HG02642 (cell line): Measurements from ENCODE around the gene CA7.
A peak's percentile ranks its signal among the peaks of the same experiment; 100 is the strongest.
"Not testable (repeated sequence)": the region's sequence is repeated elsewhere in the genome, so short reads cannot be mapped to it uniquely, and the experiment has no call there.

ENCODE experiments used
- ATAC-seq: cut with Tn5 transposase; IDR thresholded peaks from one replicate; pipeline ENCODE4 v1.9.1; 2021; ENCODE audit warnings: mild to moderate bottlenecking; ENCODE audit not compliant: unreplicated experiment, poor library complexity

CA7 gene

DNA sequence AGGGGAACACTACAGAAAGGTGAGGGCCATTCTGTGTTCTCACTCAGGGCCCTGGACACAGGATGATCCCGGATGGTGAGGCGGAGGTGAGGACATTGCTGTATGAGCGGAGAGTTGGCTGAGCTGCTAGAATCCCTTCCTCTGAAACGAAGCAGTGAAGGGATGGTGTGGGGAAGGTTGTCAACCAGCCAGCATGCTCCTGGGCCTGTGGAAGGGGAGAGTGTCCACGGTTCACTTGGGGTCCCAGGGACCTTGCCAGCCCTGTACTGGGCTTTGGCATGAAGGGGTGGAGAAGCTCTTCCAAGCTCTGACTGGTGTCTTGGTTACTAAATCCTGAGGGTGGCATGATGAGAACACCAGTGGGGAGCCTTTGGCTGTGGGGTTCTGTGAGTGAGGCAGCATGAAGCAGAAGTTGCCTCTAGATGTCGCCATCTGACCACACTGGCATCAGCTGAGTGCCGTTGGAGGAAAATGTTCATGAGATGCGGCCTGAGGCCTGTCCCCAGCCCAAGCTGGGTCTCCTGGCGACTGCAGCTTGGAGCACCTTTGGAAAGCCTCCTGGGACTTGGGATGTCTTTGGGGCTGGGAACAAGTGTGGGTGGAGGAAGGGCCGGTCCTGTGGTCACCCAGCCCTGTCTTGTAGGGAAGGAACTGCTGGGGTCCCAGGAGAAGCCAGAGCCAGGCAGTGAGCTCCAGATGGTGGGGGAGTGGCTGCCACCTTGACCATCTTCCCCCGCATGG is 50.9 kb downstream of the CA7 start:
- peak; percentile 62 for ATAC-seq

DNA sequence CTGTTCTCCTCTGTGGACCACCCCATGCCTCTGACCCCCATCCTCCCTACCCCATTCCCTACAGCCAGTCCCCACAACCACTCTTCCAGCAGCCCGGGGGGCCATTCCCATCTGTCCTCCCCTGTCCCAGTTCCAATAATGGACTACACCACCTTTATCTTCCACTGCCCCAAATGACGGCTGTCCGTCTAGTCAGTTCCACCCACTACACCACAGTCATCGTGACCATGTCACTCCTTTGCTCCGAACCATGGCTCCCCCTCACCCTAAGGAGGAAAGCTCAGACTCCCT is 51.4 kb downstream of the CA7 start:
- ATAC-seq = no peak

DNA sequence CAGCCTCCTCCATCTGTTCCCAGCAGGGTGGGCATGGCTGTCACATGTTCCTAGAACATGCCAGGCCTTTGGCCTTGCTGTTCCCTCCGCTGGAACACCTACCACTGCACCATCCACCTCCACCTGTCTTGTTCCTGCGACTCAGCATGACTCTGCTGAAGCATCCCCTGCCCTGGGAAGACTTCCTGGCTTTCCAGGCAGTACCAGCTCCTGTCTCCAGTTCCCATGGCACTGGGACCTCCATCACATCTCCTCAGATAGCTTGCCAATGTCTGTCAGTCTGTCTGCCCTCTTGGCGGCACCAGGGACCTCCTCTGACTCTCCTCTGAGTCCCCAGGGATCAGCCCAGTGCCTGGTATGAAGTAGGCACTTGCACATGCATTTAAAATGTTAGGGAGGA is 51.8 kb downstream of the CA7 start:
- no peak for ATAC-seq

DNA sequence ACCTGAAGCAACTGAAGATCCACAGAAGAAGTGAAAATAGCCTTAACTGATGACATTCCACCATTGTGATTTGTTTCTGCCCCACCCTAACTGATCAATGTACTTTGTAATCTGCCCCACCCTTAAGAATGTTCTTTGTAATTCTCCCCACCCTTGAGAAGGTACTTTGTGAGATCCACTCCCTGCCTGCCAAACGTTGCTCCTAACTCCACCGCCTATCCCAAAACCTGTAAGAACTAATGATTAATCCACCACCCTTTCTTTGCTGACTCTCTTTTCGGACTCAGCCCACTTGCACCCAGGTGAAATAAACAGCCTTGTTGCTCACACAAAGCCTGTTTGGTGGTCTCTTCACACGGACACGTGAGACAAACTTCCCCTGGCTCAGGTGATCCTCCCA is 52.5 kb downstream of the CA7 start:
- not testable (repeated sequence) for ATAC-seq

DNA sequence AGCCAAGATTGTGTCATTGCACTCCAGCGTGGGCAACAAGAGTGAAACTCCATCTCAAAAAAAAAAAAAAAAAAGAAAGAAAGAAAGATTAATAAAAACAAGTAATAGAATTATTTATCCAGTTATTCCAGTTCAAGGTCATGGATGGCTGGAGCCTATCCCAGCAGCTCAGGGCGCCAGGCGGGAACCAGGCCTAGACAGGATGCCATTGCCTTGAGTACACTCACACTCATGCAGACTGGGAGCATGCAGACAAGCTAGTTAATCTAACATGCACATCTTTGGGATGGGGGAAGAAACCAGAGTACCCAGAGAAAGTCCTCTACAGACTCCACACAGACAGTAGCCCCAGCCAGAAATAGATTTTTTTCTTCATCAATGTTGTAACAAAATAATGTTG is 54.0 kb downstream of the CA7 start:
- ATAC-seq = no peak

DNA sequence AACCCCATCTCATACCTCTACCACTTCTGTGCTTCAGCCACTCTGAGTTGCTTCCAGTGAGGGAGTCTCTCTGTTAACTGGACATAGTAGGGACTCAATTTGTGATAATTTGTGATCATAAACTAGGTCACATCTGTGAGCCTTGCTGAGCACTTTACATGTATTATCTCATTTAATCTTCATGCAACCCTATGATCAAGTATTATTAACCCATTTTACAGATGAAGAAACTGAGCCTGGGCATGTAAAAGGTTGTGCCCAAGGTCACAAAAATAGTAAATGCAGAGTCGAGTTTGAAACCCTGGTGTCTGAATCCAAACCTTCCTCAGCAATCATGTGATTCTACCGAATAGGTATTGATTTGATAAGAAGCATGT is 54.7 kb downstream of the CA7 start:
- no peak for ATAC-seq

DNA sequence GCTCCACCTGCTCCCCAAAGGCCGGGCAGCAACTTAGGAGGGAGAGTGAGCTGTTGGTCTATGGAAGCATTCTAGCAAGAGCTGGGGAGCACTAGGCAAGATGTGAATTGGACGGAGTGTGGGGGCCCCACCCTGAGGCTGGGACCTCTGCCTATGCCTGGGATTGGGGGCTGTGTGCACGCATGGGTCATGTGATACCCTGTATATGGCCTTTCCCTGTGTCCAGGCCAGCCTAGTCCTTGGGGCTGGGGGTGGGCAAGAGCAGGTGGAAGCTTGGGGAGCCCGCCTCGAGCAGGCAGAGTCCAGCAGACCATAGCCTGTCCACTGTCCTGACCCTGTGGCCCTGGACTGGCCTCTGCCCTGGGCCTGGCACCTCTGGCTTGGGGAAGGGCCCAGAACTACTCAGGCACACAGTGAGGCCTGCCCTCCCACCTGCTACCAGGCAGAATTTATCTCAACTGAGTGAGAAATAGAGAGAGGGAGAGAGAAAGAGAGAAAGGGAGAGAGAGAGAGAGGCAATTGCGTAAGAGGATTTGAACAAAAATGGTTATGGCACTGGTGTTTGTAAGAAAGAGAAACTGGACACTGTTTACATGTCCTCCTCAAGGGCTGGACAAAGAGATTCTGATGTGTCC is 55.2 kb downstream of the CA7 start:
- no peak for ATAC-seq

DNA sequence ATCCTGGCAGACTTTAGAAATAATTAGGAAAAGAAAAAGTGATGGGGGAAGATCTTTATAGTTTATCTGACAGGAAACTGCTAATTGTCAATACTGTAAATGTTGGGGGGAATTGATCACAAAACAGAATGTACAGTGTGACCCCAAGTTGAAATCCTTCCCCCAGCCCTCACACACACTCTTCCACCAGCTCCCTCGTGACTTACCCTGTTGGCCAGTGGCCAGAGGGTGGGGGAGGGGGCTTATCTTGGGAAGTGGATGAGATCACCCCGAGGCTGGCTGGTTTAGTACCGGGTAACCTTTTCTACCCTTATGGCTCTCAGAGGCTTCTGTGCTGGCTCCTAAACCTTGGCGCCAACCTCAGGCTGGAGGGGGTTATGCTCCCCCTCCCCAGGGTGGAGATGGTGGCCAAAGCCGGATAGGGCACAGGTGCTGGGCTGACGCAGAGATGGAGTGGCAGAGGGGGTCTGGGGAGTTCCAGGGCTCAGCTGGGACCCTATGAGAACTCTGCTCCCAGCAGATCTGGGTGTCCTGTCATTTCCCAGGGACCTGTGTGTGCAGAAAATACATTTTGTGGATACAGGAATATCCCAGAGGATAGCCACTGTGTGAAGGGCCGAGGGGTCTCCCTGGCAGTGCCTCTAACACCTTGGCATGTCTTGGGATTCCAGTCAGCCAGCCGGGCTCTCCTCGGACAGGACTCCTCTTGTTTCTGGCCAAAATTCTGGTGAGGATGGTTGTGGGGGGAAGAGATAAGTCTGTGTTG is 55.9 kb downstream of the CA7 start:
- no peak for ATAC-seq

DNA sequence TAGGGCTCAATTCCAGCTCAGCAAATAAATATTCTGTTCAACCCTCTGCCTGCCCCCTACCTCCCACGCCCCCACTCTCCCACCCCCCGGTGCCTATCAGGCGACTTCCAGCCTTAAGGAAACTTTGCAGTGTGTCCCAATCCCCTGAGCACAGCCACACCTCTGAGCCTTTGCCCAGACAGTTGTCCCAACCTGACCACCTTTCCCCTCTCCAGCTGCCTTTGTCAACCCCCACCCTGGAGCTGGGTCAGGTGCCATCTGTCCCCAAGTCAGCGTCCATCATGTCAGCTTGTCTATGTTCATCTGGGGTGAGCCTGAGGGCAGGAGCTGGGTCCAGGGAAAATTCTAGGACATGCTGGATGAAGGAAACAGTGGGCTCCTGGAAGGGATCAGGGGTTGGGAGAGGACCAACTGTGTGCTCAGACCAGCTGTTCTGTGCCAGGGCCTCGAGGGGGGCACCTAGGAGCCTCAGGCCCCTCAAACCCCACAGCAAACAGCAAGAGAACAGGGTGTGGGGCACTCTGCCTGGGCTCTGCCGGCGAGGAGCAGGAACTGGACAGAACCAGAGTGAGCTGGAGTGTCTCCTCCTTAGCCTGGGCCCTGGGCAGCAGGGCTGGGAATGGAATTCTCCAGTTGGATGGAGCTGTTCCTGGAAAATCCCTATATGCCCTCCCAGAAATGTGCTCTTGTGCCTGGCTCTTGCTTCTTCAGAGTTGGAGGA is 56.7 kb downstream of the CA7 start:
- ATAC-seq = no peak

DNA sequence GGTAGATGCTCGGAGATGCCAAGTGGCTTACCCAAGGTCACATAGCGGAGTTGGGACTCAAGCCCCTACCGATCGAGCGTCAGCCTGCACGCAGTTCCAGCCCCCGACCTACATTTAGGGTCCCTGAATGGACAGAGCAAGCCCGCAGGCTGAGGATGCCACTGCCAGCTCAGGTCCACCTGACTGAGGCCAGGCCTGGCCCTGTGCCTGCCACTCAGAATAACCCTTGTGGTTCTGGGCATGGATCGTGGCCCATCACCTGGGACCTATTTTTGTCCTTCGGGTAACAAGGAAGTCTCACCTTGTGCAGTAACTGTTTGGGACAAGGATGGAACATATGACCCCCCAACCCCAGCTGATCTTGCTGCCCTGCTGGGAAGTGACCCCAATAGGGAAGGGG is 57.4 kb downstream of the CA7 start:
- no peak for ATAC-seq

DNA sequence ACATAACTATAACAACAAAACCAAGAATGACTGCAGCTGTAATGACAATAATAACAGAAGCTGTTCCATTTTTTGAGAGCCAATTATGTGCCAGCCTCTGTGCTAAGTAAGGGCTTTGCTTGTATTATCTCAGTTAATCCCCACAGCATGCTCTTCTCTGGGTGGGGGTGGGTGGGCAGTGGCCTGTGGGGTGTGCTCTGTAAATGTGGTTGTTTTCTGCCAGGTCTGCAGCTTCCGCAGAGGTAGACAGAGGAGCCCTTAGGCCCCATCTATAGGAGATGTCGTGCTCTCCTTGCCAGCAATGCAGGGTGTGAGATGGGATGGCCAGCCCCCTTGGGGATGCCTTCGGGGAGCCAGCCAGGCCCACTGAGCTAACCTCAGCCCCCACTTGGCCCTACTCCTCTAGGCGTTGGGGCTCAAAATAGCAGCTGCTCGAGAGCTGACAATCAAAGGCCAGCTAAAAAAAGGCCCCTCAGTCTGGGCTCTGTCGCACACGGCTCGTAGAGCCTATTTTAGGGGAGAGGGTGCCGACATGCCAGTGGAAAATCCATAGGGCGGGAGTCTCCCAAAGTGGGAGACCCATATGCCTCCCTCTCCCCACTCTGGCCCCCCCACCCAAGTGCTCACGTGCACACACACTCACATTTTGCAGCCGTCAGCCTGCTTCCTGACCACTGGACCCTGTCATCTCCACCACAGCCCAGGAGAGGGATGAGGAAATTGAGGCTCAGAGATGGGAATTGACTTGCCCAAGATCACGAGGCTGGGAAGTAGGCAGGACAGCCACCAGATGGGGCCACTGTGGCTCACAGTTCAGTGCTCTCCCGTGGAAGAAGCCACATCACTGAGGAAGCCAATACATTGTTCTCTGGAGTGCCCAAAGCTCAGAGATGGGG is 58.7 kb downstream of the CA7 start:
- no peak for ATAC-seq
